Caco-2 (cell line): Measurements from ENCODE around the gene RRP36. TPM values are rescaled to one million over a fixed set of nuclear protein-coding genes. Genes with fewer than 3 reads are reported as not detected.

Experiments used
- BruUV-seq: library from RNA; stranded (reverse); fragments of 400-500 nt; replicated peaks from 2 replicates; lab custom pipeline; 2021; lab: Mats Ljungman, UMichigan
- CTCF ChIA-PET: fragments of 300-600 bp; sonication (Branson Sonifier 250); formaldehyde crosslinking; loops from one replicate; lab custom pipeline; 2022; ENCODE audit warnings: antibody characterized with exemption; lab: Charles Lee
- POLR2A ChIA-PET: fragments of 300-600 bp; sonication (Branson Sonifier 250); formaldehyde crosslinking; loops from one replicate; lab custom pipeline; 2022; ENCODE audit warnings: antibody characterized with exemption; lab: Charles Lee
- DNase-seq, 2 experiments: peaks; one replicate each; pipeline versions ENCODE4 v3.0.0 to v3.0.0-alpha.2; 2020 to 2022
- H3K27me3 ChIP-seq: replicated peaks from 2 replicates; pipeline ENCODE4 v1.6.0; 2011; ENCODE audit warnings: low read length; ENCODE audit not compliant: control insufficient read depth, insufficient read depth
- H3K36me3 ChIP-seq: 2 replicates; pipeline ENCODE4 v1.5.1; 2011; ENCODE audit warnings: low read length; ENCODE audit not compliant: control insufficient read depth, insufficient read depth
- H3K4me1 ChIP-seq: fragments of 250-450 bp; sonication (Bioruptor Pico); 2 replicates; pipeline ENCODE4 v1.5.1; 2020; ENCODE audit warnings: mild to moderate bottlenecking
- H3K4me3 ChIP-seq: 2 replicates; pipeline ENCODE4 v1.5.1; 2011; ENCODE audit warnings: low read depth, mild to moderate bottlenecking, control low read depth, low read length
- H3K9me3 ChIP-seq: fragments of 250-450 bp; sonication (Bioruptor Pico); 2 replicates; pipeline ENCODE4 v1.5.1; 2020; ENCODE audit warnings: mild to moderate bottlenecking, moderate library complexity
- H3K27ac Mint-ChIP-seq: one replicate; pipeline ENCODE4 v1.8.0; 2022; ENCODE audit warnings: mixed read lengths; ENCODE audit not compliant: unreplicated experiment
- H3K27me3 Mint-ChIP-seq: one replicate; pipeline ENCODE4 v1.8.0; 2022; ENCODE audit warnings: mixed read lengths; ENCODE audit not compliant: insufficient read depth, unreplicated experiment
- H3K36me3 Mint-ChIP-seq: one replicate; pipeline ENCODE4 v1.8.0; 2022; ENCODE audit warnings: mild to moderate bottlenecking, mixed read lengths; ENCODE audit not compliant: insufficient read depth, unreplicated experiment
- H3K4me1 Mint-ChIP-seq: one replicate; pipeline ENCODE4 v1.8.0; 2022; ENCODE audit warnings: low read depth, mixed read lengths; ENCODE audit not compliant: unreplicated experiment
- H3K4me3 Mint-ChIP-seq: one replicate; pipeline ENCODE4 v1.8.0; 2022; ENCODE audit warnings: mild to moderate bottlenecking, moderate library complexity, mixed read lengths; ENCODE audit not compliant: unreplicated experiment
- H3K9me3 Mint-ChIP-seq: one replicate; pipeline ENCODE4 v1.8.0; 2022; ENCODE audit warnings: mixed read lengths; ENCODE audit not compliant: unreplicated experiment
- CTCF ChIP-seq, 2 experiments: fragments of 200-600 bp in 1 of 2; IDR thresholded peaks; 1 replicate in 1 of 2; 2 replicates in 1 of 2; pipeline versions ENCODE4 v1.5.1 to v1.8.0; 2011 to 2022; ENCODE audit warnings: antibody characterized with exemption in 1 of 2, control low read depth in 1 of 2, inconsistent platforms in 1 of 2, low read depth in 1 of 2, low read length in 1 of 2, mild to moderate bottlenecking in 1 of 2, moderate library complexity in 1 of 2; ENCODE audit not compliant: insufficient read depth in 1 of 2, severe bottlenecking in 1 of 2, unreplicated experiment in 1 of 2
- intact Hi-C: fragments of 100-400 bp; cut with micrococcal nuclease; formaldehyde crosslinking; loops from one replicate; pipeline ENCODE4 v1.10.0; 2022; ENCODE audit not compliant: unreplicated experiment
- total RNA-seq: library from RNA; stranded (reverse); gene quantifications from 2 replicates; pipeline ENCODE4 v1.2.3, GENCODE V29; 2022

RRP36 gene
- total RNA-seq, 1 experiment from 2014 or later = 74.9 TPM

GRCh38 chr6:43058531-43058930 lies 37.1 kb downstream of the RRP36 start:
- peaks cover 41% of the 10 kb centered on the region for H3K4me1 Mint-ChIP-seq
- H3K9me3 Mint-ChIP-seq = no peaks in the 10 kb centered on the region
- ChIA-PET CTCF (no interaction called here), POLR2A (interaction anchor here (0.6 to 2.4 kb wide), 4 partner anchors 18 to 129 kb away, joined by 4 to 22 read pairs (median 8); partner anchors contain the start of genes CNPY3, KLHDC3, MEA1 and PTK7)
- H3K4me1 ChIP-seq = peaks cover 32% of the 10 kb centered on the region
- H3K4me3 Mint-ChIP-seq = peak overlapping the region; percentile 88
- no peaks in the 10 kb centered on the region for H3K27me3 Mint-ChIP-seq
- no peak for TF ChIP-seq CTCF (IDR thresholded peaks at IDR 0.05; ENCODE audit: insufficient read depth in 1 of 2, low read depth in 1 of 2, low read length in 1 of 2, severe bottlenecking in 1 of 2, unreplicated experiment in 1 of 2)
- no peaks in the 10 kb centered on the region for H3K27me3 ChIP-seq
- BruUV-seq = no TSS peak
- H3K9me3 ChIP-seq = no peaks in the 10 kb centered on the region
- H3K27ac Mint-ChIP-seq = peak overlapping the region; percentile 82
- intact Hi-C loops = no loop called here
- H3K4me3 ChIP-seq = peak overlapping the region; percentile 80
- peaks cover 1% of the 10 kb centered on the region; the same call in 1 of the 2 replicates for H3K36me3 ChIP-seq
- H3K36me3 Mint-ChIP-seq = peaks cover 57% of the 10 kb centered on the region
- no peak for DNase-seq

GRCh38 chr6:43059168-43060033 lies 38.0 kb downstream of the RRP36 start, which contains the start of the genes KLC4 and MRPL2:
Gene KLC4, plus strand, starts transcription at chr6:43059631. Its CDS starts 1,705 bp downstream, at chr6:43061336.
Gene MRPL2, minus strand, starts transcription at chr6:43059434. Its CDS starts 53 bp downstream, at chr6:43059381.
- Mint-ChIP-seq H3K27ac (peak within 1 kb of the TSS; percentile 82), H3K36me3 (peaks cover 55% of the 10 kb centered on the region)
- POLR2A ChIA-PET = interaction anchor here (0.5 to 2.4 kb wide), 16 partner anchors 14 to 358 kb away, joined by 3 to 22 read pairs (median 4); partner anchors contain the start of genes CNPY3, CUL9, KLHDC3 and MEA1

More at GRCh38 chr6:43059168-43060033, 38.0 kb downstream of the RRP36 start, which contains the start of the genes KLC4 and MRPL2:
- BruUV-seq = no TSS peak
- peak within 1 kb of the TSS; percentile 80 for H3K4me3 ChIP-seq
- Mint-ChIP-seq H3K27me3 (no peaks in the 10 kb centered on the region), H3K4me1 (peaks cover 34% of the 10 kb centered on the region), H3K4me3 (peak within 1 kb of the TSS; percentile 88), H3K9me3 (no peaks in the 10 kb centered on the region)
- CTCF ChIA-PET = interaction anchor here (0.5 to 1.3 kb wide), 10 partner anchors 27 to 495 kb away, joined by 3 to 8 read pairs (median 3); partner anchors contain the start of gene RRP36
- no peaks in the 10 kb centered on the region for H3K27me3 ChIP-seq
- intact Hi-C loops = loop anchor here (1.0 kb wide), 3 partner anchors 31 to 112 kb away; partner anchors contain the start of genes KLHDC3 and SRF
- peaks cover 29% of the 10 kb centered on the region for H3K4me1 ChIP-seq
- no peaks in the 10 kb centered on the region for H3K9me3 ChIP-seq
- no peak for TF ChIP-seq CTCF (IDR thresholded peaks at IDR 0.05; ENCODE audit: insufficient read depth in 1 of 2, low read depth in 1 of 2, low read length in 1 of 2, severe bottlenecking in 1 of 2, unreplicated experiment in 1 of 2)
- H3K36me3 ChIP-seq = peaks cover 2% of the 10 kb centered on the region; the same call in 1 of the 2 replicates
- DNase-seq = peak; percentile 96 to 98
